HepG2 (cell line): ENCODE results near the gene ARHGDIA. TPM values are rescaled to one million over a fixed set of nuclear protein-coding genes. Genes with fewer than 3 reads are reported as not detected.

ENCODE experiments used
- CHD4 ChIP-seq: fragments of 200-600 bp; sonication (generic); IDR thresholded peaks from 2 replicates; pipeline ENCODE4 v1.7.0; 2017; ENCODE audit warnings: mild to moderate bottlenecking, low read length, borderline replicate concordance
- FLYWCH1 ChIP-seq: sonication (generic); formaldehyde crosslinking; IDR thresholded peaks from 2 replicates; pipeline ENCODE4 v1.8.1; 2023; ENCODE audit warnings: mild to moderate bottlenecking, missing genetic modification reagents
- GMEB1 ChIP-seq: sonication (generic); formaldehyde crosslinking; IDR thresholded peaks from 2 replicates; pipeline ENCODE4 v1.5.1; 2020; ENCODE audit warnings: missing genetic modification reagents, mild to moderate bottlenecking, borderline replicate concordance
- MIER3 ChIP-seq: IDR thresholded peaks from 2 replicates; pipeline ENCODE4 v1.6.1; 2016; ENCODE audit warnings: missing compliant biosample characterization, borderline replicate concordance
- MXD4 ChIP-seq: IDR thresholded peaks from 2 replicates; pipeline ENCODE4 v1.6.1; 2016; ENCODE audit warnings: mild to moderate bottlenecking, missing biosample characterization, missing genetic modification reagents
- NFYB ChIP-seq: sonication (generic); formaldehyde crosslinking; IDR thresholded peaks from 2 replicates; pipeline ENCODE4 v1.4.0; 2020; ENCODE audit warnings: missing genetic modification reagents
- SIN3A ChIP-seq: IDR thresholded peaks from 2 replicates; pipeline ENCODE4 v1.6.1; 2011; ENCODE audit warnings: low read depth, mild to moderate bottlenecking, control low read depth, low read length, borderline replicate concordance
- TMF1 ChIP-seq: sonication (generic); formaldehyde crosslinking; IDR thresholded peaks from 2 replicates; pipeline ENCODE4 v1.8.1; 2022; ENCODE audit warnings: low read depth, missing genetic modification reagents
- ZNF549 ChIP-seq: sonication (generic); formaldehyde crosslinking; IDR thresholded peaks from 2 replicates; pipeline ENCODE4 v1.5.0; 2020; ENCODE audit warnings: missing genetic modification reagents
- ZNF816 ChIP-seq: sonication (generic); formaldehyde crosslinking; IDR thresholded peaks from 2 replicates; pipeline ENCODE4 v1.8.0; 2022; ENCODE audit warnings: missing genetic modification reagents, mild to moderate bottlenecking, borderline replicate concordance
- polyA plus RNA-seq, 8 experiments: library from polyadenylated mRNA; depleted of rRNA in 3 of 8; stranded (reverse) in 7 of 8; unstranded in 1 of 8; fragments of >200 nt; fragmentation: Illumina TruSeq in 4 of 8; extraction: Trizol in 4 of 8; gene quantifications; 2 replicates each; pipeline versions ENCODE4 v1.2.1 to v1.2.3, GENCODE V29; 2011 to 2016; ENCODE audit warnings: low read depth in 4 of 8, missing spikeins in 1 of 8, mixed read lengths in 1 of 8; ENCODE audit not compliant: insufficient read depth in 1 of 8
- total RNA-seq, 5 experiments: library from RNA; depleted of rRNA; stranded (reverse); fragments of >200 nt; fragmentation: Illumina TruSeq; extraction: Trizol; gene quantifications; 2 replicates each; pipeline ENCODE4 v1.2.3, GENCODE V29; 2016; ENCODE audit warnings: low read depth in 1 of 5
- TF ChIP-seq, protein P1 (sequence below): sonication (generic); formaldehyde crosslinking; IDR thresholded peaks from 2 replicates; pipeline ENCODE4 v1.5.0; 2020; ENCODE audit warnings: mild to moderate bottlenecking, missing genetic modification reagents
- TF ChIP-seq, protein P2 (sequence below): sonication (generic); formaldehyde crosslinking; IDR thresholded peaks from 2 replicates; pipeline ENCODE4 v1.4.0; 2020; ENCODE audit warnings: missing genetic modification reagents

The ARHGDIA gene
- total and polyA plus RNA-seq, 2 of the 13 experiments (the other 11 are each of a cell fraction or from before 2014, with no cell fraction given), result 40.0 to 64.0 TPM

DNA sequence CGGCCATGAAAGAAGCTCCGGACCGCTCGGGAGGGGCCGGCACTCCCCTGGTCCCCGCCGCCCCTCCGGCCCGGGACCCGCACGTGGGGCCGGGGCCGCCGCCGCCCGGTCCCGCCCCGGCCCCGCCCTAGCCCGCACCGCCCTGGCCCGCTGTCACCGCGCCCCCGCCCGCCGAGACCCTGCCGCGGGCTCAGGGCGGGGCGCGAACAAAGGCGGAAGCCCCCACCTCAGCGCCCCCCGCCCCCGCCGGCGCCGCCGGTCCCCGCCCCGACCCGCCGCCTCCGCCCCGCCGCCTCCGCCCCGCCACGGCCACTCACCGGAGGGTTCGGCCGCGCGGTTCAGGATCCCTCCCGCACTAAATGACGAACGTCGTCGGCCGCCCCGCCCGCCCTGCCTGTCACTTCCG is at the start of gene ARHGDIA (continued):
- TF ChIP-seq GMEB1 (CRISPR knock-in tag) (no peak), ZNF816 (CRISPR knock-in tag) (0 out of 2 replicates have a peak, but pooled peaks have one; percentile 40), MXD4 (CRISPR knock-in tag) (no peak), NFYB (CRISPR knock-in tag) (peak; percentile 10; the same call in 1 of the 2 replicates), CHD4 (no peak), ZNF549 (CRISPR knock-in tag) (no peak), MIER3 (CRISPR knock-in tag) (no peak), FLYWCH1 (CRISPR knock-in tag) (peak; percentile 31; the same call in 1 of the 2 replicates), SIN3A (peak; percentile 60; the same call in 1 of the 2 replicates), TMF1 (CRISPR knock-in tag) (peak; percentile 29; the same call in 1 of the 2 replicates)
- TF ChIP-seq, protein P1, sequence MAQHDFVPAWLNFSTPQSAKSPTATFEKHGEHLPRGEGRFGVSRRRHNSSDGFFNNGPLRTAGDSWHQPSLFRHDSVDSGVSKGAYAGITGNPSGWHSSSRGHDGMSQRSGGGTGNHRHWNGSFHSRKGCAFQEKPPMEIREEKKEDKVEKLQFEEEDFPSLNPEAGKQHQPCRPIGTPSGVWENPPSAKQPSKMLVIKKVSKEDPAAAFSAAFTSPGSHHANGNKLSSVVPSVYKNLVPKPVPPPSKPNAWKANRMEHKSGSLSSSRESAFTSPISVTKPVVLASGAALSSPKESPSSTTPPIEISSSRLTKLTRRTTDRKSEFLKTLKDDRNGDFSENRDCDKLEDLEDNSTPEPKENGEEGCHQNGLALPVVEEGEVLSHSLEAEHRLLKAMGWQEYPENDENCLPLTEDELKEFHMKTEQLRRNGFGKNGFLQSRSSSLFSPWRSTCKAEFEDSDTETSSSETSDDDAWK, result no peak
- TF ChIP-seq, protein P2, sequence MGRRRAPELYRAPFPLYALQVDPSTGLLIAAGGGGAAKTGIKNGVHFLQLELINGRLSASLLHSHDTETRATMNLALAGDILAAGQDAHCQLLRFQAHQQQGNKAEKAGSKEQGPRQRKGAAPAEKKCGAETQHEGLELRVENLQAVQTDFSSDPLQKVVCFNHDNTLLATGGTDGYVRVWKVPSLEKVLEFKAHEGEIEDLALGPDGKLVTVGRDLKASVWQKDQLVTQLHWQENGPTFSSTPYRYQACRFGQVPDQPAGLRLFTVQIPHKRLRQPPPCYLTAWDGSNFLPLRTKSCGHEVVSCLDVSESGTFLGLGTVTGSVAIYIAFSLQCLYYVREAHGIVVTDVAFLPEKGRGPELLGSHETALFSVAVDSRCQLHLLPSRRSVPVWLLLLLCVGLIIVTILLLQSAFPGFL (CRISPR knock-in tag), result no peak
